ENCODE data around the gene ELFN2.

Gene ELFN2

GRCh38 chr22:37344735-37345449 is 82.4 kb downstream of the ELFN2 start:
- Histone ChIP-seq H3K27ac (ENCODE audit: low read length) (no peak overlapping the region), H3K9me3 (ENCODE audit: insufficient read depth, low read depth, low read length) (no peaks in the 10 kb centered on the region)

DNA sequence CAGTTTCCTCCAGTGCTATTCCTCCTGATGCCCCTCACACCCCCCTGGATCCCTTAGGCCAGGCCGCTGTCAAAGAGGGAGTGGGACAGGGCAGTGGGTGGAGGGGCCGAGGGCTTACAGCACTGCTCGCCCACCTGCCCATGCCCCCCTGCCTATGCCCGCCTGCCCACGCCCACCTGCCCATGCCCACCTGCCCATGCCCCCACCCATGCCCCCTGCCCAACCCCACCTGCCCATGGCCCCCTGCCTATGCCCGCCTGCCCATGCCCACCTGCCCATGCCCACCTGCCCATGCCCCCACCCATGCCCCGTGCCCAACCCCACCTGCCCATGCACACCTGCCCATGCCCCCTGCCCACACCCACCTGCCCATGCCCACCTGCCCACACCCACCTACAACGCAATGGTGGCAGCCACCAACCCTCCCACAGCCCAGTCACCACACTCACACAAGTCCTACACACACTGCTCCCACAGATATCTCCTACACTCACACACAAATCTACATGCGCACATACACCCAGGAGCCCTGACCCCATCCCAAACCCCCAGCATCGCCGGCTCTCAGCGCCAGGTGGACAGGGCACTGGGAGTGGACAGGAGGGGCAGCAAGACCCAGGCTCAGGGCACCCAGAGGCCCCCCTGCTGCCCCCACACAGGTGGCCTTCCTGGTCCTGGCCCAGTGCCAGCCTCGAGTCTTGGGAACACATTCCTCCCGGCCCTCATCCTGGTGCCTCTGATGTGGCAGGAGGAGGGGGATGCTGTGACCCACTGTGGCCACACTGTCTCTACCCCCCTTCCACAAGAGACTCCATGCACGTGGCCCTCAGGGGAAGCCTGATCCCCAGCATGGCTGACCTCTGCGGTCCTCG is 83.2 kb downstream of the ELFN2 start:
- Histone ChIP-seq H3K27ac (ENCODE audit: low read length) (no peak overlapping the region), H3K27me3 (ENCODE audit: insufficient read depth, low read length) (peaks cover 22% of the 10 kb centered on the region), H3K4me3 (ENCODE audit: low read length) (no peak overlapping the region), H3K9ac (ENCODE audit: low read depth, low read length) (no peak overlapping the region), H3K36me3 (ENCODE audit: insufficient read depth, low read depth, low read length) (no peaks in the 10 kb centered on the region), H3K9me3 (ENCODE audit: insufficient read depth, low read depth, low read length) (no peaks in the 10 kb centered on the region), H3K4me1 (ENCODE audit: insufficient read depth, low read length) (no peaks in the 10 kb centered on the region; the same call in 1 of the 2 replicates)

More at GRCh38 chr22:37344735-37345449, 82.4 kb downstream of the ELFN2 start:
- no peak overlapping the region for H3K4me3 ChIP-seq (ENCODE audit: low read length)
- no peak overlapping the region for H3K9ac ChIP-seq (ENCODE audit: low read depth, low read length)
- no peaks in the 10 kb centered on the region; the same call in 1 of the 2 replicates for H3K4me1 ChIP-seq (ENCODE audit: insufficient read depth, low read length)
- peaks cover 21% of the 10 kb centered on the region for H3K27me3 ChIP-seq (ENCODE audit: insufficient read depth, low read length)
- H3K36me3 ChIP-seq (ENCODE audit: insufficient read depth, low read depth, low read length) = no peaks in the 10 kb centered on the region

GRCh38 chr22:37343348-37343747 is 83.9 kb downstream of the ELFN2 start:
- Histone ChIP-seq H3K4me1 (ENCODE audit: insufficient read depth, low read length) (no peaks in the 10 kb centered on the region; the same call in 1 of the 2 replicates), H3K27me3 (ENCODE audit: insufficient read depth, low read length) (peaks cover 22% of the 10 kb centered on the region), H3K27ac (ENCODE audit: low read length) (no peak overlapping the region), H3K36me3 (ENCODE audit: insufficient read depth, low read depth, low read length) (no peaks in the 10 kb centered on the region), H3K9me3 (ENCODE audit: insufficient read depth, low read depth, low read length) (no peaks in the 10 kb centered on the region), H3K9ac (ENCODE audit: low read depth, low read length) (no peak overlapping the region), H3K4me3 (ENCODE audit: low read length) (no peak overlapping the region)

DNA sequence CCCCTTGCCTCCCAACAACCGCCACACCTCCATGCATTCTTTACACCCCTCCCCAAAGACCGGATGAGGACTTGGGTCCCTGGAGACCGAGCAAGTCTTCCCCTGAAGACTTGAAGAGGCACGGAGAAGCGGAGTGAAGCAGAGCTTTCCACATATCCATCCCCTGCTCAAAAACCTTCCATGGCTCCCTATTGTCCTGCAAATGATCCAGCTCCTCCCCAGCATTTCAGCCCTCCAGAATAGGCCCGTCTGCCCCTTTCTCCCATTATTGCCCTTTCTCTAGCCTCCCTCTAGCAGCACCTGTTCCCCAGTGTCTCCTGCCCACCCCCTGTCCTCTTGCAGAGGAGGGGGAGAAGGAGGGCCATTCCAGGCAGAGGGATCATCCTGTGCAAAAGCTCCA is 85.2 kb downstream of the ELFN2 start:
- Histone ChIP-seq H3K9me3 (ENCODE audit: insufficient read depth, low read depth, low read length) (no peaks in the 10 kb centered on the region), H3K4me3 (ENCODE audit: low read length) (no peak overlapping the region), H3K27ac (ENCODE audit: low read length) (no peak overlapping the region), H3K36me3 (ENCODE audit: insufficient read depth, low read depth, low read length) (no peaks in the 10 kb centered on the region), H3K27me3 (ENCODE audit: insufficient read depth, low read length) (peaks cover 23% of the 10 kb centered on the region), H3K4me1 (ENCODE audit: insufficient read depth, low read length) (no peaks in the 10 kb centered on the region; the same call in 1 of the 2 replicates), H3K9ac (ENCODE audit: low read depth, low read length) (no peak overlapping the region)

GRCh38 chr22:37340331-37341262 is 86.7 kb downstream of the ELFN2 start:
- no peaks in the 10 kb centered on the region for H3K36me3 ChIP-seq (ENCODE audit: insufficient read depth, low read depth, low read length)
- H3K9ac ChIP-seq (ENCODE audit: low read depth, low read length) = no peak overlapping the region
- no peaks in the 10 kb centered on the region; the same call in 1 of the 2 replicates for H3K4me1 ChIP-seq (ENCODE audit: insufficient read depth, low read length)
- peaks cover 35% of the 10 kb centered on the region for H3K27me3 ChIP-seq (ENCODE audit: insufficient read depth, low read length)
- H3K9me3 ChIP-seq (ENCODE audit: insufficient read depth, low read depth, low read length) = no peaks in the 10 kb centered on the region
- no peak overlapping the region for H3K4me3 ChIP-seq (ENCODE audit: low read length)
- H3K27ac ChIP-seq (ENCODE audit: low read length) = no peak overlapping the region

- Histone ChIP-seq H3K27ac (ENCODE audit: low read length) (no peak overlapping the region), H3K27me3 (ENCODE audit: insufficient read depth, low read length) (peaks cover 54% of the 10 kb centered on the region), H3K9ac (ENCODE audit: low read depth, low read length) (no peak overlapping the region)
Observed at GRCh38 chr22:37338539-37339246, 88.6 kb downstream of the ELFN2 start.

DNA sequence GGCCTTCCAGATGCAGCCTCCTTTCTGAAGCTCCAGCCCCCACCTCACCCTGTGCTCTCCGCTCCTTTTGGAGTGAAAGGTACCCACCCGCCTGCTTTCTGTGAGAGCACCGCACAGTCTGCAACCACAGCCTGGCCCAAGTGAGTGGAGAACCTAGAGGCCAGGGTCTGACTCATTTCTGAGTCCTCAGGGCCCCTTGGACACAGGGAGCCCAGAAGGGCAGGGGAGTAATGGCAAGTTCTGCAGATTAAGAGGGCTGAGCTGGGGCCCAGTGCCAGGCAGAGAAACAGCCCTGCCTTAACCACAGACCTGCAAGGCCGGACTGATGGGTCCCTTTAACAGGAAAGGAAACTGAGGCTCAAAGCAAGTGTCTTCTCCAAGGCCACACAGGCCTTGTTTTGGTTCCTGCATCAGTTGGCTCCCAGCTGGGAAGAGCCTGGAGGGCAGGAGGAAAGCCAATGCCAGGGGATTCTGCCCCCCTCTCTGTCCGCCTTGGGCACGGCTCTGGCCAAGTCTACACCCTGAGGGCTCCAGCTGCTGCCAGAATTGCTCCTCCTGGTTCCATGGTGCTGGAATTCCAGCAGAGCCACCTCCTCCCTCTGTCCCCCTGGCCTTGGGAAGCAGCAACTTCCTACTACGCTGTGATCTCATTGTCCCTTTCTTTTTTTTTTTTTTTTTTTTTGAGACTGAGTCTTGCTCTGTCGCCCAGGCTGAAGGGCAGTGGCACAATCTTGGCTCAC is 89.9 kb downstream of the ELFN2 start:
- Histone ChIP-seq H3K27ac (ENCODE audit: low read length) (no peak overlapping the region), H3K4me1 (ENCODE audit: insufficient read depth, low read length) (no peaks in the 10 kb centered on the region; the same call in 1 of the 2 replicates), H3K9ac (ENCODE audit: low read depth, low read length) (no peak overlapping the region), H3K4me3 (ENCODE audit: low read length) (no peak overlapping the region), H3K36me3 (ENCODE audit: insufficient read depth, low read depth, low read length) (no peaks in the 10 kb centered on the region), H3K27me3 (ENCODE audit: insufficient read depth, low read length) (peaks cover 67% of the 10 kb centered on the region), H3K9me3 (ENCODE audit: insufficient read depth, low read depth, low read length) (no peaks in the 10 kb centered on the region)

More at GRCh38 chr22:37338539-37339246, 88.6 kb downstream of the ELFN2 start:
- Histone ChIP-seq H3K9me3 (ENCODE audit: insufficient read depth, low read depth, low read length) (no peaks in the 10 kb centered on the region), H3K4me1 (ENCODE audit: insufficient read depth, low read length) (no peaks in the 10 kb centered on the region; the same call in 1 of the 2 replicates), H3K36me3 (ENCODE audit: insufficient read depth, low read depth, low read length) (no peaks in the 10 kb centered on the region), H3K4me3 (ENCODE audit: low read length) (no peak overlapping the region)

DNA sequence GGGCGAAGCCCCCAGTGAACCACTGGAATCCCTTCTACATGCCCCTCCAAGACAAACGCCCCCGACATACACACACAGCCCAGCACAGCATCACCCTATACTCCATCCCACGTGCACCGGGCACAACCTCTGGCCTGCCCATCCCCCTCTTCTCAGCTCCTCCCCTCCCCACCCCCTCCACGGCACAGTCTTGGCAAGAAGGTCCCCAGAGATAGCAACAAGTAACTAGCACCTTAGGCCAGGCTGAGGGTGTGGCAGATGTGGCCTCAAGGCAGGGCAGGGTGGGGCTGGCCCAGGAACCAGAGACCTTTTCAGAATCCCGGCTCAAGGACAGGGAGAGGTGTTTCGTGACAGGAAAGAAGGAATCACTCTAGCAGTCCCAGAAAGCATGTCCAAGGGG is 90.7 kb downstream of the ELFN2 start:
- H3K27ac ChIP-seq (ENCODE audit: low read length) = no peak overlapping the region

GRCh38 chr22:37335806-37336199 is 91.5 kb downstream of the ELFN2 start:
- Histone ChIP-seq H3K4me3 (ENCODE audit: low read length) (peak overlapping the region; percentile 15; the same call in 1 of the 2 replicates), H3K4me1 (ENCODE audit: insufficient read depth, low read length) (no peaks in the 10 kb centered on the region), H3K27ac (ENCODE audit: low read length) (no peak overlapping the region), H3K9me3 (ENCODE audit: insufficient read depth, low read depth, low read length) (no peaks in the 10 kb centered on the region), H3K9ac (ENCODE audit: low read depth, low read length) (no peak overlapping the region), H3K36me3 (ENCODE audit: insufficient read depth, low read depth, low read length) (no peaks in the 10 kb centered on the region), H3K27me3 (ENCODE audit: insufficient read depth, low read length) (peaks cover 62% of the 10 kb centered on the region)

More for the DNA sequence above, 90.7 kb downstream of the ELFN2 start:
- H3K9me3 ChIP-seq (ENCODE audit: insufficient read depth, low read depth, low read length) = no peaks in the 10 kb centered on the region
- peaks cover 69% of the 10 kb centered on the region for H3K27me3 ChIP-seq (ENCODE audit: insufficient read depth, low read length)
- no peaks in the 10 kb centered on the region for H3K4me1 ChIP-seq (ENCODE audit: insufficient read depth, low read length)
- H3K4me3 ChIP-seq (ENCODE audit: low read length) = no peak overlapping the region
- no peak overlapping the region for H3K9ac ChIP-seq (ENCODE audit: low read depth, low read length)
- no peaks in the 10 kb centered on the region for H3K36me3 ChIP-seq (ENCODE audit: insufficient read depth, low read depth, low read length)

Data from iPS-20b (cell line).